ENCODE results near the gene OXA1L.
"Not testable (repeated sequence)": the region's sequence is repeated elsewhere in the genome, so short reads cannot be mapped to it uniquely, and the experiment has no call there.

The OXA1L gene

GRCh38 chr14:22770481-22771187, 4.1 kb downstream of the OXA1L start:
- no peak for DNase-seq

GRCh38 chr14:22772725-22773124, 6.2 kb downstream of the OXA1L start:
- no peak for DNase-seq

- DNase-seq: no peak
Observed at GRCh38 chr14:22773162-22774010, 6.9 kb downstream of the OXA1L start.

- no peak for DNase-seq
Observed at GRCh38 chr14:22774011-22774706, 7.7 kb downstream of the OXA1L start.

- DNase-seq: no peak
Observed at GRCh38 chr14:22776215-22776614, 9.7 kb downstream of the OXA1L start.

- not testable (repeated sequence) for DNase-seq
Observed at GRCh38 chr14:22776849-22777248, 10.4 kb downstream of the OXA1L start.

- DNase-seq: no peak
Observed at GRCh38 chr14:22778084-22778483, 11.6 kb downstream of the OXA1L start.

GRCh38 chr14:22780105-22780679, 13.7 kb downstream of the OXA1L start:
- DNase-seq: no peak

- no peak for DNase-seq
Observed at GRCh38 chr14:22780941-22781300, 14.4 kb downstream of the OXA1L start.

- DNase-seq: no peak
Observed at GRCh38 chr14:22781301-22781991, 15.0 kb downstream of the OXA1L start.

- DNase-seq: no peak
Observed at GRCh38 chr14:22786685-22787084, 20.2 kb downstream of the OXA1L start.

GRCh38 chr14:22791301-22791700, 24.8 kb downstream of the OXA1L start:
- no peak for DNase-seq

GRCh38 chr14:22792158-22792557, 25.7 kb downstream of the OXA1L start:
- DNase-seq: no peak

GRCh38 chr14:22793550-22793949, 27.1 kb downstream of the OXA1L start:
- DNase-seq: not testable (repeated sequence)

- DNase-seq: no peak
Observed at GRCh38 chr14:22793976-22794375, 27.5 kb downstream of the OXA1L start.

- no peak for DNase-seq
Observed at GRCh38 chr14:22794551-22794951, 28.1 kb downstream of the OXA1L start.

- no peak for DNase-seq
Observed at GRCh38 chr14:22796087-22796707, 29.7 kb downstream of the OXA1L start.

- DNase-seq: no peak
Observed at GRCh38 chr14:22797017-22797917, 30.8 kb downstream of the OXA1L start.

- no peak for DNase-seq
Observed at GRCh38 chr14:22798528-22798927, 32.0 kb downstream of the OXA1L start.

GRCh38 chr14:22800346-22800745, 33.9 kb downstream of the OXA1L start:
- no peak for DNase-seq

- DNase-seq: no peak
Observed at GRCh38 chr14:22801716-22802115, 35.2 kb downstream of the OXA1L start.
